ENCODE measurements around the gene RDX. TPM values are rescaled to one million over a fixed set of nuclear protein-coding genes. Genes with fewer than 3 reads are reported as not detected.

RDX gene
- total RNA-seq, 1 experiment from 2014 or later, result 86.6 TPM

GRCh38 chr11:110176366-110177085 is 119.9 kb downstream of the RDX start:
- Histone ChIP-seq H2BK15ac (ENCODE audit: low read depth, low read length) (no peak overlapping the region), H4K20me1 (ENCODE audit: control insufficient read depth, insufficient read depth, insufficient read length) (no peaks in the 10 kb centered on the region), H3K27me3 (ENCODE audit: insufficient read depth, low read length) (no peaks in the 10 kb centered on the region), H2BK5ac (ENCODE audit: insufficient read length, low read length) (no peak overlapping the region), H3K23me2 (ENCODE audit: insufficient read length, low read depth, low read length, poor library complexity, severe bottlenecking) (no peaks in the 10 kb centered on the region), H2BK12ac (ENCODE audit: insufficient read length, low read depth, low read length) (no peak overlapping the region), H4K8ac (replicated peaks; ENCODE audit: insufficient read length, low read depth, low read length) (no peak overlapping the region), H3K27ac (ENCODE audit: insufficient read length, low read depth, low read length) (no peak overlapping the region), H3K9me3 (ENCODE audit: control insufficient read depth, low read depth, low read length) (no peaks in the 10 kb centered on the region), H3K4me1 (ENCODE audit: insufficient read depth, low read length) (peaks cover 19% of the 10 kb centered on the region; the same call in 1 of the 2 replicates), H3K56ac (ENCODE audit: insufficient read length, low read depth, low read length) (no peak overlapping the region), H3T11ph (ENCODE audit: low read length) (no peak overlapping the region), H3K23ac (ENCODE audit: insufficient read length, low read depth, low read length) (no peak overlapping the region), H3K4me2 (ENCODE audit: insufficient read depth, insufficient read length, low read length) (no peak overlapping the region), H3K79me2 (ENCODE audit: insufficient read depth, low read length) (no peaks in the 10 kb centered on the region), H3K4ac (ENCODE audit: low read depth, low read length) (no peak overlapping the region), H3K9ac (ENCODE audit: extremely low read depth, insufficient read length, low read length) (no peak overlapping the region), H4K5ac (ENCODE audit: insufficient read length, low read depth, low read length) (no peak overlapping the region), H3K79me1 (ENCODE audit: insufficient read depth, low read depth, low read length, poor library complexity, severe bottlenecking) (no peaks in the 10 kb centered on the region), H4K91ac (ENCODE audit: insufficient read length, low read depth, low read length) (no peak overlapping the region), H3K18ac (ENCODE audit: insufficient read length, low read depth, low read length) (no peak overlapping the region), H2AK5ac (ENCODE audit: insufficient read length, low read length) (no peak overlapping the region), H2BK120ac (ENCODE audit: low read depth, low read length, poor library complexity, severe bottlenecking) (no peak overlapping the region), H2BK20ac (ENCODE audit: low read depth, low read length, poor library complexity, severe bottlenecking) (no peak overlapping the region), H3K14ac (ENCODE audit: insufficient read depth, low read length) (peak overlapping the region; percentile 44; the same call in 1 of the 2 replicates), H2AFZ (ENCODE audit: low read length) (no peak overlapping the region)
- 0 out of 5 replicates have a peak overlapping the region, but pooled peaks of 1 of the 2 experiments have one; percentile 52 for H3K4me3 Mint-ChIP-seq
- no peak for DNase-seq
- no peaks in the 10 kb centered on the region for H3K9me3 Mint-ChIP-seq
- no peaks in the 10 kb centered on the region; a peak in 1 of 7 replicates for H3K36me3 Mint-ChIP-seq (ENCODE audit: insufficient read depth in 1 of 3, low read depth in 3 of 3)
- peaks cover 52 to 59% of the 10 kb centered on the region in 2 experiments for H3K4me1 Mint-ChIP-seq
- WGBS (ENCODE audit: extremely low coverage, insufficient read length, low lambda C conversion rate), result no CpG with 5 or more reads among the region's 12 CpGs
- H3K27me3 Mint-ChIP-seq (ENCODE audit: low read depth), result peaks cover 3% of the 10 kb centered on the region; the same call in 1 of the 2 replicates
- no peak overlapping the region for H3K27ac Mint-ChIP-seq
- no peak for TF ChIP-seq CTCF (conservative IDR thresholded peaks at IDR 0.05)

Measured in H9 (cell line).